Measurements from ENCODE around the gene MRPS6. TPM values are rescaled to one million over a fixed set of nuclear protein-coding genes. Genes with fewer than 3 reads are reported as not detected.

The MRPS6 gene
- total RNA-seq (2022): 43.5 TPM in 2 replicates
- percentile 90 among the genes with signal in this experiment for Bru-seq, nascent RNA
- BruChase-seq, experiment 1, labeled RNA remaining after a 6-hour chase: percentile 99 among the genes with signal in this experiment
- BruChase-seq, experiment 2, labeled RNA remaining after a 2-hour chase: percentile 99 among the genes with signal in this experiment
- long read RNA-seq, transcript MRPS6-201 (3 exons, 990 nt): major isoform, 64 of 68 reads
- long read RNA-seq, partial matches to known transcripts: 0 of 68 reads
- long read RNA-seq, other reads (novel, unspliced or antisense): 4 of 68 reads

- BruUV-seq (replicated peaks): no TSS peak
- Mint-ChIP-seq H3K4me1 (ENCODE audit: low read depth, unreplicated experiment) (peaks cover 11% of the 10 kb centered on the region), H3K9me3 (ENCODE audit: low read depth, unreplicated experiment) (no peaks in the 10 kb centered on the region), H3K36me3 (ENCODE audit: insufficient read depth, unreplicated experiment) (peaks cover 35% of the 10 kb centered on the region), H3K4me3 (ENCODE audit: low read depth, unreplicated experiment) (peak within 1 kb of the TSS; percentile 80), H3K27me3 (ENCODE audit: unreplicated experiment) (peaks cover 13% of the 10 kb centered on the region), H3K27ac (ENCODE audit: unreplicated experiment) (peak within 1 kb of the TSS; percentile 86)
- intact Hi-C loops (cut with micrococcal nuclease; ENCODE audit: unreplicated experiment): no loop called here
- CTCF ChIA-PET: interaction anchor here (0.9 kb wide), 1 partner anchor 137 kb away, joined by 3 read pairs; no protein-coding TSS in a partner anchor
- peak; percentile 81 for DNase-seq
- no peak for TF ChIP-seq CTCF (IDR thresholded peaks at IDR 0.05; ENCODE audit: unreplicated experiment)
These were observed at the start of gene MRPS6, which contains the start of gene SLC5A3 for GRCh38 chr21:34073032-34073748. TSS of gene MRPS6 (plus strand) at chr21:34073578. CDS start at chr21:34073701, 123 bp downstream. TSS of gene SLC5A3 (plus strand) at chr21:34073578. CDS start at chr21:34095199, 21,621 bp downstream.

- intact Hi-C loops (cut with micrococcal nuclease; ENCODE audit: unreplicated experiment): no loop called here
- H3K27me3 Mint-ChIP-seq (ENCODE audit: unreplicated experiment): no peaks in the 10 kb centered on the region
- CTCF ChIA-PET: no interaction called here
- H3K4me3 Mint-ChIP-seq (ENCODE audit: low read depth, unreplicated experiment): no peak overlapping the region
- TF ChIP-seq CTCF (IDR thresholded peaks at IDR 0.05; ENCODE audit: unreplicated experiment): no peak
- peaks cover 2% of the 10 kb centered on the region for H3K9me3 Mint-ChIP-seq (ENCODE audit: low read depth, unreplicated experiment)
- BruUV-seq (replicated peaks): no TSS peak
- DNase-seq: no peak
- no peaks in the 10 kb centered on the region for H3K36me3 Mint-ChIP-seq (ENCODE audit: insufficient read depth, unreplicated experiment)
- H3K27ac Mint-ChIP-seq (ENCODE audit: unreplicated experiment): no peak overlapping the region
- H3K4me1 Mint-ChIP-seq (ENCODE audit: low read depth, unreplicated experiment): no peaks in the 10 kb centered on the region
These were observed 49.5 kb upstream of the MRPS6 start for GRCh38 chr21:34023691-34024373.

GRCh38 chr21:34024374-34024693, 49.0 kb upstream of the MRPS6 start:
- no TSS peak for BruUV-seq (replicated peaks)
- H3K4me3 Mint-ChIP-seq (ENCODE audit: low read depth, unreplicated experiment): no peak overlapping the region
- no peaks in the 10 kb centered on the region for H3K4me1 Mint-ChIP-seq (ENCODE audit: low read depth, unreplicated experiment)
- DNase-seq: no peak
- H3K9me3 Mint-ChIP-seq (ENCODE audit: low read depth, unreplicated experiment): peaks cover 2% of the 10 kb centered on the region
- no peak for TF ChIP-seq CTCF (IDR thresholded peaks at IDR 0.05; ENCODE audit: unreplicated experiment)
- intact Hi-C loops (cut with micrococcal nuclease; ENCODE audit: unreplicated experiment): no loop called here
- no peaks in the 10 kb centered on the region for H3K36me3 Mint-ChIP-seq (ENCODE audit: insufficient read depth, unreplicated experiment)
- CTCF ChIA-PET: no interaction called here
- no peaks in the 10 kb centered on the region for H3K27me3 Mint-ChIP-seq (ENCODE audit: unreplicated experiment)
- no peak overlapping the region for H3K27ac Mint-ChIP-seq (ENCODE audit: unreplicated experiment)

- no peaks in the 10 kb centered on the region for H3K27me3 Mint-ChIP-seq (ENCODE audit: unreplicated experiment)
- intact Hi-C loops (cut with micrococcal nuclease; ENCODE audit: unreplicated experiment): no loop called here
- DNase-seq: no peak
- H3K36me3 Mint-ChIP-seq (ENCODE audit: insufficient read depth, unreplicated experiment): no peaks in the 10 kb centered on the region
- TF ChIP-seq CTCF (IDR thresholded peaks at IDR 0.05; ENCODE audit: unreplicated experiment): no peak
- peaks cover 4% of the 10 kb centered on the region for H3K9me3 Mint-ChIP-seq (ENCODE audit: low read depth, unreplicated experiment)
- H3K27ac Mint-ChIP-seq (ENCODE audit: unreplicated experiment): no peak overlapping the region
- CTCF ChIA-PET: no interaction called here
- H3K4me1 Mint-ChIP-seq (ENCODE audit: low read depth, unreplicated experiment): peaks cover 20% of the 10 kb centered on the region
- no peak overlapping the region for H3K4me3 Mint-ChIP-seq (ENCODE audit: low read depth, unreplicated experiment)
- BruUV-seq (replicated peaks): no TSS peak
These were observed 45.5 kb upstream of the MRPS6 start for GRCh38 chr21:34027721-34028461.

Measured in Calu3 (cell line).